Measurements from ENCODE around the gene LRP4. TPM values are rescaled to one million over a fixed set of nuclear protein-coding genes. Genes with fewer than 3 reads are reported as not detected.

LRP4 gene
- total and polyA plus RNA-seq, 2 of the 8 experiments (the other 6 are each of a cell fraction or from before 2014, with no cell fraction given): 5.4 to 22.1 TPM

DNA sequence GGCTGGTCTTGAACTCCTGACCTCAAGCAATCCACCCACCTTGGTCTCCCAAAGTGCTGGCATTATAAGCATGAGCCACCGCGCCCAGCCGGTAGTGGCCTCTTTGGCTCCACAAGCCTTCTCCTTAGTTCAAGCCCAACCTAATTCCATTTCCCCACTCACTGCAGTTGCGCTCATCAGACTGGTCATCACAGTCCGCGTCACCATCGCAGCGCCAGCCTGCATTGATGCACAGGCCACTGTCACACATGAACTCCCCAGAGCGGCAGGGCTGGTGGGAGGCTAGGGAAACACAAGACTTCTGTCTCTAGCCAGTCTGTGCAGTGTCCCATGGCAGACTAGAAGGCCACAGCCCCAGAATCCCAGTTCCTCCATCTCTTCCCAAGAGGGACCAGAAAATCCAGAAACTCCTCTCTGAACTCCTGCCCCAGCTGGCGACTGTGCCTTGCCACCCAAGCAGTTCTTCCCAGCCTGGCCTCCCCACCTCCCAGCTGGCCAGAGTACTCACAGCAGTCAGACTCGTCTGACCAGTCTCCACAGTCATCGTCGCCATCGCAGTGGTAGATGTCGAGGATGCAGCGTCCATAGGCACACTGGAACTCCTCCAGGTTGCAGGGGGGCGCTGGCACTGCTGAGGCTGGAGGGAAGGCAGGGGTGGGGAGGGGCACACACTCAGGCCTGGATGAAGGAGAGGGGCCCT lies 19.8 kb downstream of the LRP4 start:
- H3K4me3 ChIP-seq (ENCODE audit: extremely low read depth in 1 of 4, insufficient read depth in 2 of 4, low read depth in 3 of 4, low read length in 4 of 4): no peak overlapping the region
- DNase-seq (ENCODE audit: low read depth in 1 of 2, low spot score in 2 of 2) (no peak), FAIRE-seq (no peak)
- H3K27me3 ChIP-seq (replicated peaks in 1 of 4; ENCODE audit: control insufficient read depth in 3 of 4, extremely low read depth in 1 of 4, insufficient read depth in 3 of 4, low read length in 3 of 4): no peaks in the 10 kb centered on the region
- no peaks in the 10 kb centered on the region for H3K23me2 ChIP-seq (ENCODE audit: low read depth, low read length)
- no peak overlapping the region for H2BK15ac ChIP-seq (ENCODE audit: low read length)
- H2BK12ac ChIP-seq (ENCODE audit: low read depth, low read length): no peak overlapping the region; the same call in 1 of the 2 replicates
- no peak overlapping the region for H2BK20ac ChIP-seq (ENCODE audit: low read length)
- 95% methylated on average over 17 of the region's 17 CpGs; no CpG with 5 or more reads in 1 of the 2 experiments for WGBS, 2 experiments (ENCODE audit: extremely low coverage in 1 of 2, insufficient coverage in 1 of 2, insufficient read length in 1 of 2, insufficient replicate concordance in 2 of 2, low coverage in 1 of 2, low lambda C conversion rate in 2 of 2, missing lambda C conversion rate in 1 of 2)
- H4K91ac ChIP-seq (replicated peaks; ENCODE audit: insufficient read length, low read length): no peak overlapping the region
- H4K5ac ChIP-seq (ENCODE audit: insufficient read length, low read depth, low read length): no peak overlapping the region
- no peaks in the 10 kb centered on the region for H3K79me2 ChIP-seq (ENCODE audit: control insufficient read depth in 1 of 2, insufficient read depth in 2 of 2, low read length in 2 of 2)
- ChIA-PET POLR2A (ENCODE audit: partially characterized antibody) (interaction anchor here (0.6 kb wide), 1 partner anchor 276 kb away, joined by 3 read pairs; no protein-coding TSS in a partner anchor), CTCF (ENCODE audit: partially characterized antibody) (interaction anchor here (1.0 to 1.8 kb wide), 3 partner anchors 12 to 262 kb away, joined by 3 to 6 read pairs (median 3); no protein-coding TSS in a partner anchor)
- 0 out of 2 replicates have a peak, but pooled peaks cover 3% of the 10 kb centered on the region for H3K79me1 ChIP-seq (ENCODE audit: low read depth, low read length)
- no peak overlapping the region for H3K4me2 ChIP-seq (ENCODE audit: insufficient read depth in 1 of 2, low read depth in 2 of 2, low read length in 2 of 2)
- peak overlapping the region; percentile 71 for H4K8ac ChIP-seq (ENCODE audit: extremely low read depth, insufficient read depth, low read length)
- no peak overlapping the region for H2BK5ac ChIP-seq (ENCODE audit: low read depth, low read length)
- H3K4ac ChIP-seq (replicated peaks; ENCODE audit: insufficient read length, low read depth, low read length): no peak overlapping the region
- no peak overlapping the region for H3K14ac ChIP-seq (ENCODE audit: insufficient read length)
- H3K18ac ChIP-seq (ENCODE audit: extremely low read depth, low read length): no peak overlapping the region
- peaks cover 2 to 19% (median 15%) of the 10 kb centered on the region in 4 experiments; a peak in 7 of 8 replicates for H3K36me3 ChIP-seq (ENCODE audit: control insufficient read depth in 2 of 4, insufficient read depth in 4 of 4, low read length in 3 of 4)
- no peak overlapping the region for H2AK5ac ChIP-seq (ENCODE audit: low read depth, low read length)
- peaks cover 0 to 6% of the 10 kb centered on the region in 2 experiments for H4K20me1 ChIP-seq (replicated peaks in 1 of 2; ENCODE audit: control insufficient read depth in 1 of 2, insufficient read depth in 2 of 2, low read length in 2 of 2)
- H3K9ac ChIP-seq (replicated peaks in 1 of 4; ENCODE audit: extremely low read depth in 1 of 4, low read depth in 3 of 4, low read length in 3 of 4): no peak overlapping the region
- H3K56ac ChIP-seq (replicated peaks; ENCODE audit: insufficient read length, low read depth, low read length): no peak overlapping the region
- H3K27ac ChIP-seq (ENCODE audit: low read depth, low read length): no peak overlapping the region
- no peak overlapping the region for H3K23ac ChIP-seq (ENCODE audit: insufficient read length)
- H2BK120ac ChIP-seq (replicated peaks; ENCODE audit: low read depth, low read length): no peak overlapping the region
- H2AFZ ChIP-seq (ENCODE audit: low read length): no peak overlapping the region
- H3K4me1 ChIP-seq (replicated peaks in 1 of 4; ENCODE audit: control insufficient read depth in 3 of 4, insufficient read depth in 4 of 4, low read length in 3 of 4): peaks cover 0 to 2% (median 2%) of the 10 kb centered on the region in 4 experiments; a peak in 5 of 7 replicates
- H3K9me3 ChIP-seq (ENCODE audit: insufficient read depth in 2 of 2, low read depth in 1 of 2, low read length in 1 of 2): peaks cover 4 to 8% of the 10 kb centered on the region in 2 experiments; a peak in 2 of 4 replicates
- no peak for TF ChIP-seq CBX8 (IDR thresholded peaks at IDR 0.05; ENCODE audit: borderline replicate concordance, low read depth, low read length)
- no peak for TF ChIP-seq SP4 (IDR thresholded peaks at IDR 0.05; ENCODE audit: low read length)
- no peak for TF ChIP-seq KDM5A (IDR thresholded peaks at IDR 0.05; ENCODE audit: low read length)
- no peak for TF ChIP-seq EGR1 (IDR thresholded peaks at IDR 0.05; ENCODE audit: borderline replicate concordance, low read depth, low read length)
- no peak for TF ChIP-seq POLR2A (IDR thresholded peaks at IDR 0.05; ENCODE audit: control extremely low read depth in 1 of 2, low read depth in 2 of 2, low read length in 2 of 2)
- TF ChIP-seq, protein P1, sequence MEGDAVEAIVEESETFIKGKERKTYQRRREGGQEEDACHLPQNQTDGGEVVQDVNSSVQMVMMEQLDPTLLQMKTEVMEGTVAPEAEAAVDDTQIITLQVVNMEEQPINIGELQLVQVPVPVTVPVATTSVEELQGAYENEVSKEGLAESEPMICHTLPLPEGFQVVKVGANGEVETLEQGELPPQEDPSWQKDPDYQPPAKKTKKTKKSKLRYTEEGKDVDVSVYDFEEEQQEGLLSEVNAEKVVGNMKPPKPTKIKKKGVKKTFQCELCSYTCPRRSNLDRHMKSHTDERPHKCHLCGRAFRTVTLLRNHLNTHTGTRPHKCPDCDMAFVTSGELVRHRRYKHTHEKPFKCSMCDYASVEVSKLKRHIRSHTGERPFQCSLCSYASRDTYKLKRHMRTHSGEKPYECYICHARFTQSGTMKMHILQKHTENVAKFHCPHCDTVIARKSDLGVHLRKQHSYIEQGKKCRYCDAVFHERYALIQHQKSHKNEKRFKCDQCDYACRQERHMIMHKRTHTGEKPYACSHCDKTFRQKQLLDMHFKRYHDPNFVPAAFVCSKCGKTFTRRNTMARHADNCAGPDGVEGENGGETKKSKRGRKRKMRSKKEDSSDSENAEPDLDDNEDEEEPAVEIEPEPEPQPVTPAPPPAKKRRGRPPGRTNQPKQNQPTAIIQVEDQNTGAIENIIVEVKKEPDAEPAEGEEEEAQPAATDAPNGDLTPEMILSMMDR (IDR thresholded peaks at IDR 0.05; ENCODE audit: control extremely low read depth in 1 of 3, insufficient read depth in 1 of 3, low read depth in 1 of 3, low read length in 3 of 3): no peak
- TF ChIP-seq FOSL1 (IDR thresholded peaks at IDR 0.05; ENCODE audit: insufficient read depth, low read depth, low read length): no peak
- TF ChIP-seq CHD2 (IDR thresholded peaks at IDR 0.05; ENCODE audit: low read length): no peak
- no peak for TF ChIP-seq BACH1 (IDR thresholded peaks at IDR 0.05; ENCODE audit: low read length)
- TF ChIP-seq SIN3A (conservative IDR thresholded peaks at IDR 0.05 in 1 of 2, IDR thresholded peaks at IDR 0.05 in 1 of 2; ENCODE audit: low read depth in 1 of 2, low read length in 2 of 2): no peak
